Astrocyte (in vitro differentiated cells and primary cell): Measurements from ENCODE around the gene LYSMD3. TPM values are rescaled to one million over a fixed set of nuclear protein-coding genes. Genes with fewer than 3 reads are reported as not detected.

Experiments used
- DNase-seq: peaks from one replicate; pipeline ENCODE4 v3.0.0-alpha.2; 2010; ENCODE audit warnings: low read depth
- FAIRE-seq: peaks from 2 replicates; lab custom pipeline; 2011; peaks lifted over from hg19 to GRCh38; lab: Jason Lieb, UNC
- H2AFZ ChIP-seq: 2 replicates; pipeline ENCODE4 v1.6.0; 2012; ENCODE audit warnings: low read depth, low read length, inconsistent platforms
- H3K27ac ChIP-seq: 2 replicates; pipeline ENCODE4 v1.5.1; 2011; ENCODE audit warnings: low read depth, low read length, inconsistent platforms
- H3K27me3 ChIP-seq: 2 replicates; pipeline ENCODE4 v1.6.0; 2011; ENCODE audit warnings: low read length, inconsistent platforms; ENCODE audit not compliant: insufficient read depth
- H3K36me3 ChIP-seq: 2 replicates; pipeline ENCODE4 v1.5.1; 2011; ENCODE audit warnings: low read length, inconsistent platforms; ENCODE audit not compliant: insufficient read depth
- H3K4me1 ChIP-seq: 2 replicates; pipeline ENCODE4 v1.5.1; 2011; ENCODE audit warnings: low read length, inconsistent platforms; ENCODE audit not compliant: insufficient read depth
- H3K4me2 ChIP-seq: 2 replicates; pipeline ENCODE4 v1.6.0; 2012; ENCODE audit warnings: low read length, inconsistent platforms
- H3K4me3 ChIP-seq: 2 replicates; pipeline ENCODE4 v1.5.1; 2011; ENCODE audit warnings: low read depth, mild to moderate bottlenecking, low read length, inconsistent platforms; ENCODE audit not compliant: insufficient read depth
- H3K79me2 ChIP-seq: 2 replicates; pipeline ENCODE4 v1.6.0; 2012; ENCODE audit warnings: mild to moderate bottlenecking, low read length, inconsistent platforms; ENCODE audit not compliant: insufficient read depth
- H3K9ac ChIP-seq: 2 replicates; pipeline ENCODE4 v1.6.0; 2012; ENCODE audit warnings: mild to moderate bottlenecking, low read length, inconsistent platforms
- H3K9me3 ChIP-seq: 2 replicates; pipeline ENCODE4 v1.5.1; 2012; ENCODE audit warnings: low read depth, mild to moderate bottlenecking, low read length, inconsistent platforms; ENCODE audit not compliant: insufficient read depth
- H4K20me1 ChIP-seq: 2 replicates; pipeline ENCODE4 v1.6.0; 2012; ENCODE audit warnings: low read length, inconsistent platforms; ENCODE audit not compliant: insufficient read depth
- H3K27ac Mint-ChIP-seq: one replicate; pipeline ENCODE4 v1.8.0; 2021; ENCODE audit warnings: mild to moderate bottlenecking, mixed read lengths; ENCODE audit not compliant: unreplicated experiment
- H3K27me3 Mint-ChIP-seq: one replicate; pipeline ENCODE4 v1.8.0; 2021; ENCODE audit warnings: low read depth, mixed read lengths; ENCODE audit not compliant: unreplicated experiment
- H3K36me3 Mint-ChIP-seq: one replicate; pipeline ENCODE4 v1.8.0; 2021; ENCODE audit warnings: low read depth, mixed read lengths; ENCODE audit not compliant: unreplicated experiment
- H3K4me1 Mint-ChIP-seq: one replicate; pipeline ENCODE4 v1.8.0; 2021; ENCODE audit warnings: low read depth, mixed read lengths; ENCODE audit not compliant: unreplicated experiment
- H3K4me3 Mint-ChIP-seq: one replicate; pipeline ENCODE4 v1.8.0; 2021; ENCODE audit warnings: mild to moderate bottlenecking, moderate library complexity, mixed read lengths; ENCODE audit not compliant: unreplicated experiment
- H3K9me3 Mint-ChIP-seq: one replicate; pipeline ENCODE4 v1.8.0; 2021; ENCODE audit warnings: mild to moderate bottlenecking, mixed read lengths; ENCODE audit not compliant: unreplicated experiment
- CTCF ChIP-seq: IDR thresholded peaks from 2 replicates; pipeline ENCODE4 v1.5.1; 2011; ENCODE audit warnings: low read depth, mild to moderate bottlenecking, inconsistent platforms, low read length, moderate library complexity; ENCODE audit not compliant: insufficient read depth
- EZH2 ChIP-seq: IDR thresholded peaks from 2 replicates; pipeline ENCODE4 v1.6.1; 2012; ENCODE audit warnings: mild to moderate bottlenecking, low read length, inconsistent platforms; ENCODE audit not compliant: insufficient read depth
- total RNA-seq: library from RNA; stranded (reverse); gene quantifications from 2 replicates; pipeline ENCODE4 v1.2.1, GENCODE V29; 2021

The LYSMD3 gene
- total RNA-seq, 1 donor from 2014 or later, result 26.9 TPM

- Histone ChIP-seq H3K9me3 (no peaks in the 10 kb centered on the region), H3K4me3 (no peak overlapping the region), H2AFZ (no peak overlapping the region), H3K79me2 (peaks cover 7% of the 10 kb centered on the region), H3K36me3 (no peaks in the 10 kb centered on the region), H3K9ac (no peak overlapping the region), H4K20me1 (no peaks in the 10 kb centered on the region), H3K27me3 (no peaks in the 10 kb centered on the region), H3K4me1 (peaks cover 11% of the 10 kb centered on the region), H3K27ac (no peak overlapping the region), H3K4me2 (no peak overlapping the region)
- peaks cover 18% of the 10 kb centered on the region for H3K4me1 Mint-ChIP-seq
- no peak overlapping the region for H3K27ac Mint-ChIP-seq
- no peaks in the 10 kb centered on the region for H3K9me3 Mint-ChIP-seq
- no peaks in the 10 kb centered on the region for H3K27me3 Mint-ChIP-seq
- FAIRE-seq (no peak), DNase-seq (no peak)
- no peak for TF ChIP-seq EZH2
- no peak for TF ChIP-seq CTCF
- H3K36me3 Mint-ChIP-seq, result no peaks in the 10 kb centered on the region
- no peak overlapping the region for H3K4me3 Mint-ChIP-seq
These were observed 53.0 kb downstream of the LYSMD3 start for GRCh38 chr5:90476391-90476790.

GRCh38 chr5:90475436-90475980, 53.9 kb downstream of the LYSMD3 start:
- no peaks in the 10 kb centered on the region for H3K27me3 ChIP-seq
- H3K27ac Mint-ChIP-seq, result no peak overlapping the region
- no peaks in the 10 kb centered on the region for H3K9me3 ChIP-seq
- H3K4me3 ChIP-seq, result peak overlapping the region; percentile 72
- H4K20me1 ChIP-seq, result no peaks in the 10 kb centered on the region
- no peak overlapping the region for H2AFZ ChIP-seq
- peaks cover 7% of the 10 kb centered on the region for H3K79me2 ChIP-seq
- H3K9ac ChIP-seq, result no peak overlapping the region
- H3K36me3 ChIP-seq, result no peaks in the 10 kb centered on the region
- H3K9me3 Mint-ChIP-seq, result no peaks in the 10 kb centered on the region
- peak overlapping the region; percentile 97 for H3K4me3 Mint-ChIP-seq
- peaks cover 11% of the 10 kb centered on the region for H3K4me1 ChIP-seq
- FAIRE-seq (no peak), DNase-seq (no peak)
- no peaks in the 10 kb centered on the region for H3K36me3 Mint-ChIP-seq
- TF ChIP-seq EZH2 (no peak), CTCF (no peak)
- H3K4me2 ChIP-seq, result peak overlapping the region; percentile 98
- H3K4me1 Mint-ChIP-seq, result peaks cover 18% of the 10 kb centered on the region
- no peaks in the 10 kb centered on the region for H3K27me3 Mint-ChIP-seq
- no peak overlapping the region for H3K27ac ChIP-seq
